Heart left ventricle (tissue), 16 donors: ENCODE results near the gene DPF1. TPM values are rescaled to one million over a fixed set of nuclear protein-coding genes. Genes with fewer than 3 reads are reported as not detected.

Experiments used
- ATAC-seq, 4 donors: fragments of 200-7000 bp; cut with Tn5 transposase; one replicate each; pipeline ENCODE4 v1.9.1; 2020 to 2022; ENCODE audit warnings: moderate library complexity in 4 of 4, mild to moderate bottlenecking in 3 of 4, moderate number of reproducible peaks in 1 of 4
- DNase-seq, 5 donors: peaks; one replicate each; pipeline ENCODE4 v3.0.0-alpha.2; 2020
- H3K27ac ChIP-seq, 12 donors: fragments of 200-600 bp; sonication (generic) in 4 of 12; one replicate each; pipeline versions ENCODE4 v1.5.0 to v1.8.0; 2016 to 2022; ENCODE audit warnings: mild to moderate bottlenecking in 2 of 12
- H3K27me3 ChIP-seq, 9 donors: fragments of 200-600 bp; sonication (generic) in 2 of 9; one replicate each; pipeline versions ENCODE4 v1.5.1 to v1.8.0; 2016 to 2022; ENCODE audit warnings: mild to moderate bottlenecking in 3 of 9
- H3K36me3 ChIP-seq, 9 donors: fragments of 200-600 bp; sonication (generic) in 2 of 9; one replicate each; pipeline versions ENCODE4 v1.5.0 to v1.8.0; 2018 to 2022; ENCODE audit warnings: mild to moderate bottlenecking in 2 of 9
- H3K4me1 ChIP-seq, 12 donors: fragments of 200-600 bp; sonication (generic) in 4 of 12; one replicate each; pipeline versions ENCODE4 v1.5.0 to v1.8.0; 2016 to 2022; ENCODE audit warnings: mild to moderate bottlenecking in 3 of 12
- H3K4me3 ChIP-seq, 12 donors: fragments of 200-600 bp; sonication (generic) in 4 of 12; one replicate each; pipeline versions ENCODE4 v1.5.0 to v1.8.0; 2017 to 2022; ENCODE audit warnings: mild to moderate bottlenecking in 9 of 12, moderate library complexity in 4 of 12
- H3K9me3 ChIP-seq, 12 donors: fragments of 200-600 bp; sonication (generic) in 4 of 12; one replicate each; pipeline versions ENCODE4 v1.5.0 to v1.8.0; 2016 to 2022; ENCODE audit warnings: mild to moderate bottlenecking in 1 of 12
- POLR2A ChIP-seq, 2 donors: fragments of 450-650 bp; IDR thresholded peaks; one replicate each; pipeline ENCODE4 v1.6.1; 2017; ENCODE audit warnings: antibody characterized with exemption in 2 of 2, mild to moderate bottlenecking in 2 of 2, moderate library complexity in 2 of 2
- WGBS, 4 donors: extraction: QIAGEN DNeasy Blood & Tissue Kit in 2 of 4; methylation state at CpG; one replicate each; pipeline versions ENCODE4 v1.1.5 to v1.1.7; 2013 to 2018; 5-methylcytosine and 5-hydroxymethylcytosine counted together
- intact Hi-C, 10 donors: fragments of 100-400 bp; cut with DNase I; formaldehyde crosslinking; loops; one replicate each; pipeline versions ENCODE4 v1.11.1 to v1.14.2; 2022
- polyA plus RNA-seq, 2 donors: library from polyadenylated mRNA; stranded (reverse); fragments of 200-250 nt; gene quantifications; one replicate each; pipeline ENCODE4 v1.2.3, GENCODE V29; 2013
- total RNA-seq, 9 donors: library from RNA; depleted of rRNA in 2 of 9; stranded (reverse); fragments of >200 nt in 2 of 9; fragmentation: NEBNext Ultra II Directional in 3 of 9; extraction: Animal tissue kit (Norgen Biotek cat#: 25700) in 3 of 9; gene quantifications; one replicate each; pipeline versions ENCODE4 v1.1.0 to v1.2.4, GENCODE V29; 2016 to 2023
- TF ChIP-seq, protein P1 (sequence below), 12 donors: fragments of 200-600 bp; sonication (generic) in 4 of 12; IDR thresholded peaks; one replicate each; pipeline versions ENCODE4 v1.5.0 to v1.8.0; 2018 to 2022; ENCODE audit warnings: antibody characterized with exemption in 12 of 12, mild to moderate bottlenecking in 5 of 12
- donor health status: ischemic (EF 13 %, LVEDD 7.1; RV severe dilation, severe dysfunction).
- donor health status: healthy with polysubstance abuse.
- donor health status: DM: no; HTN: yes; CAD: no.
- donor health status: DM: no; HTN: no; CAD: no.
- donor health status: ischemic (EF 25% LVEDD 6.9; RV normal size, moderate dysfunction).
- donor health status: ischemic (EF 25% LVEDD 5.7; RV mildly dilated, moderate dysfunction).
- donor health status: healthy.
- donor health status: DM: yes; HTN: yes; CAD: no.
- donor health status: ischemic (EF 35%, LVEDD 5.7; RV mildly dilated, moderate dysfunction).
- donor health status: nonischemic (EF 11% LVEDD 7.7; RV severe dilation, severe dysfunction).
- donor health status: DM: yes; HTN: yes; CAD: no.
- donor health status: PGD.
- donor health status: ischemic (EF 29% LVEDD 5.4; RV normal size, mild dysfunction).
- donor health status: nonischemic (EF 23%, LVEDD 6.1; RV moderate dilation, normal function).

DPF1 gene
- total and polyA plus RNA-seq, 11 donors: 0.11 to 1.2 (median 0.37) TPM; not detected in 2

GRCh38 chr19:38229585-38230073 lies 5.6 kb upstream of the DPF1 start:
- Histone ChIP-seq H3K4me1 (peaks cover 7 to 14% (median 11%) of the 10 kb centered on the region in 12 donors), H3K27ac (no peak overlapping the region), H3K9me3 (no peaks in the 10 kb centered on the region), H3K4me3 (peak overlapping the region in 9 of 12 donors; percentile 17 to 44 (median 29)), H3K36me3 (no peaks in the 10 kb centered on the region), H3K27me3 (peaks cover 15 to 64% (median 32%) of the 10 kb centered on the region in 9 donors)
- intact Hi-C loops: loop anchor here (5.0 to 10.0 kb wide), 8 partner anchors 82 to 335 kb away; partner anchors contain the start of genes SIPA1L3 (in 3 of the 10) and WDR87 (in 3 of the 10)
- peak; percentile 66 to 84 (median 80) for DNase-seq
- TF ChIP-seq, protein P1, sequence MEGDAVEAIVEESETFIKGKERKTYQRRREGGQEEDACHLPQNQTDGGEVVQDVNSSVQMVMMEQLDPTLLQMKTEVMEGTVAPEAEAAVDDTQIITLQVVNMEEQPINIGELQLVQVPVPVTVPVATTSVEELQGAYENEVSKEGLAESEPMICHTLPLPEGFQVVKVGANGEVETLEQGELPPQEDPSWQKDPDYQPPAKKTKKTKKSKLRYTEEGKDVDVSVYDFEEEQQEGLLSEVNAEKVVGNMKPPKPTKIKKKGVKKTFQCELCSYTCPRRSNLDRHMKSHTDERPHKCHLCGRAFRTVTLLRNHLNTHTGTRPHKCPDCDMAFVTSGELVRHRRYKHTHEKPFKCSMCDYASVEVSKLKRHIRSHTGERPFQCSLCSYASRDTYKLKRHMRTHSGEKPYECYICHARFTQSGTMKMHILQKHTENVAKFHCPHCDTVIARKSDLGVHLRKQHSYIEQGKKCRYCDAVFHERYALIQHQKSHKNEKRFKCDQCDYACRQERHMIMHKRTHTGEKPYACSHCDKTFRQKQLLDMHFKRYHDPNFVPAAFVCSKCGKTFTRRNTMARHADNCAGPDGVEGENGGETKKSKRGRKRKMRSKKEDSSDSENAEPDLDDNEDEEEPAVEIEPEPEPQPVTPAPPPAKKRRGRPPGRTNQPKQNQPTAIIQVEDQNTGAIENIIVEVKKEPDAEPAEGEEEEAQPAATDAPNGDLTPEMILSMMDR (IDR thresholded peaks at IDR 0.05): peak in 2 of 12 donors; percentile 13 to 15
- no peak for TF ChIP-seq POLR2A (IDR thresholded peaks at IDR 0.05)
- 0 to 4% (median 1%) methylated on average over 6 to 54 of the region's 54 CpGs for WGBS, 4 donors
- ATAC-seq: peak; percentile 78 to 96 (median 92)

DNA sequence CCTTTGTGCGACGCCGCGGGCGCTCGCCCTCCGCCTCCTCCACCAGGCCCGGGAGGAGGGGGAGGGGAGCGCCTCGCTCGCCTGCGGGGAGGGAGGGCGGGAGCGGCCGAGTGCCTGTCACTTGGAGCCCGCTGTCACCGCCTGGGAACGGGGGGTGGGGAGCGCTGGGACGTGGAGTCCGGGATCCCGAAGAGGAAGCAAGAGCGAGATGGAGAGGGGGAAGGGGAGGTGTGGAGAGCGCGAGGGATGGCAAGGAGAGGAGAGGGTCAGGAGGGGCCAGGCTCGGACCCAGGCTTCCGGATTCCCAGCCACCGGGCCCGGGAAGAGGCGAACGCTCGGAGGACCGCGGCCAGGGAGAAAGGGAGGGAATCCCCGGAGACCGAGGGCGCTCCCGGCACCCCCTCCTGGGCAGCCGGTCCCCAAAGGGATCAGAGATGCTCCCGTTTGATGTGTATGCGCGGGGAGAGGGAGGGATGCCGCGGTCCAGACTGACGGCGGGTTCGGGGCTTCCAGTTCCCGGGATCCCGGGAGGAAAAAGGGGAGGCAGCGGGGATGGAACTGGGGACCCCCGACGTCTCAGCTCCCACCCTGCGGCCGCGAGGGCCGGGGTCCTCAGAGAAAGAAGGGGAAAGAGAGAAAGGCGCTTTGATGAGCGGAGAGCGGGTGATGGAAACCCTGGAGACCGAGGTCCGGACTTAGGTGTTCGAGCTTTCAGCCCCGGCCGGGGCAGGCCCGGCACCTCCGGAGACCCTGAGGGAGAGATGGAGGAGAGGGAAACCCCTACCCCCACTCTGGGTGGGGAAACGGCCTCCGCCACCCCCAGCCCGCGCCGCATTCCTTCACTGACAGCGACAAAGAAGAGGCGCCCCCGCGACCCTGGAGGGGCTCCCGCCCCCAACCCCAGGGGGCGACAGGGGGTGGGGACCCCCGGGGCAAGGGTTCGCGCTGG lies 4.7 kb upstream of the DPF1 start:
- Histone ChIP-seq H3K9me3 (no peaks in the 10 kb centered on the region), H3K36me3 (no peaks in the 10 kb centered on the region), H3K4me3 (peak overlapping the region in 11 of 12 donors; percentile 7 to 44 (median 26)), H3K27ac (no peak overlapping the region), H3K27me3 (peaks cover 16 to 73% (median 37%) of the 10 kb centered on the region in 9 donors), H3K4me1 (peaks cover 7 to 22% (median 15%) of the 10 kb centered on the region in 12 donors)
- WGBS, 4 donors: 1% methylated on average over 60 to 80 of the region's 80 CpGs
- TF ChIP-seq, protein P1 (IDR thresholded peaks at IDR 0.05): no peak
- no peak for TF ChIP-seq POLR2A (IDR thresholded peaks at IDR 0.05)
- DNase-seq (peak in 1 of 5 donors; percentile 51), ATAC-seq (no peak)
- intact Hi-C loops: loop anchor here in 8 of 10 donors (5.0 to 10.0 kb wide), 7 partner anchors 81 to 334 kb away; partner anchors contain the start of genes SIPA1L3 (in 1 of the 8) and WDR87 (in 1 of the 8)

GRCh38 chr19:38228005-38228377 lies 4.0 kb upstream of the DPF1 start:
- Histone ChIP-seq H3K27ac (no peak overlapping the region), H3K9me3 (no peaks in the 10 kb centered on the region), H3K27me3 (peaks cover 17 to 80% (median 45%) of the 10 kb centered on the region in 9 donors), H3K4me3 (peak overlapping the region in 4 of 12 donors; percentile 25 to 44 (median 32)), H3K36me3 (no peaks in the 10 kb centered on the region), H3K4me1 (peaks cover 7 to 25% (median 18%) of the 10 kb centered on the region in 12 donors)
- DNase-seq (no peak), ATAC-seq (no peak)
- intact Hi-C loops: loop anchor here in 8 of 10 donors (5.0 to 10.0 kb wide), 7 partner anchors 81 to 333 kb away; partner anchors contain the start of genes SIPA1L3 (in 1 of the 8) and WDR87 (in 1 of the 8)
- TF ChIP-seq, protein P1 (IDR thresholded peaks at IDR 0.05): no peak
- no peak for TF ChIP-seq POLR2A (IDR thresholded peaks at IDR 0.05)
- 16 to 28% (median 25%) methylated on average over 7 to 16 of the region's 16 CpGs for WGBS, 4 donors
